GM10266 (cell line): Measurements from ENCODE around the gene EIF3B.
"Not testable (repeated sequence)": the region's sequence is repeated elsewhere in the genome, so short reads cannot be mapped to it uniquely, and the experiment has no call there.

Experiments used
- DNase-seq: peaks from one replicate; pipeline ENCODE4 v3.0.0; 2012; ENCODE audit errors: extremely low spot score
- TF ChIP-seq, protein P1 (sequence below): IDR thresholded peaks from 2 replicates; pipeline ENCODE4 v1.5.1; 2012; ENCODE audit warnings: mild to moderate bottlenecking, low read depth; ENCODE audit not compliant: control insufficient read depth, insufficient read depth; ENCODE audit errors: missing control alignments

EIF3B gene

DNA sequence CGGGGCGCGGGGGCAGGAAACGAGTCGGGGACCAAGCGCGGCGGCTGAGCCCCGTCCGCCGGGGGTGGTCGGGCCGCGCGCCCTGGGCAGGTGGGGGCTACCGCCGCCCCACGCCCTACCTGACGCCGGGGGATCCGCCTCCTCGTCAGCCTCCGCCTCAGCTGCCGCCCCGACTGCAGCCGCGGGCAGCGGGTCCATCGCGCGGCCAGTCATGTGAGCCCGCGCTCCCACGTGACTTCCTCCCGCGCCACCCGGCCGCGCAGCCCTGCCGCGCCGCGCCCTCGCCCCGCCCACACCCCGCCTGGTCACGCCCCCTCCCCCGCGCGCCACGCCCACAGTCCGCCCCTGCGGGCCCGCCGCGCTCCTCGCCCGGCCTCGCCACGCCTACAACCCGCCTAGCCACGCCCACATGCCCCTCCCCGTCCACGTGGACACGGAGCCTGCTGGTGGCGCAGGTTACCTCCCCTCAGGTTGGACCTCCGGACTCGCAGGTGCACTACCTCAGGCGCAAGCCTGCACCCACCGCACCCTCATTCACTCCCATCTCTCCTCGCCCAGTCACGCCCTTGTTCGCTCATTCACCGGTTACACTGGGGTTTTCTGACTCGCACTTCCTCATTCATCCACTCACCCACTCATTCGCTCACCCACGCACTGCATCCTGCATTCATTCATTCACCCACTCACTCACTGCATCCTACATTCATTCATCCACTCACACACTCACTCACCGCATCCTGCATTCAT lies 40.2 kb upstream of the EIF3B start, which contains the start of gene SNX8:
Gene SNX8 (minus strand): TSS at position 233 of the 747 bp plus-strand sequence. CDS start 20 bp downstream, at position 213.
- TF ChIP-seq, protein P1, sequence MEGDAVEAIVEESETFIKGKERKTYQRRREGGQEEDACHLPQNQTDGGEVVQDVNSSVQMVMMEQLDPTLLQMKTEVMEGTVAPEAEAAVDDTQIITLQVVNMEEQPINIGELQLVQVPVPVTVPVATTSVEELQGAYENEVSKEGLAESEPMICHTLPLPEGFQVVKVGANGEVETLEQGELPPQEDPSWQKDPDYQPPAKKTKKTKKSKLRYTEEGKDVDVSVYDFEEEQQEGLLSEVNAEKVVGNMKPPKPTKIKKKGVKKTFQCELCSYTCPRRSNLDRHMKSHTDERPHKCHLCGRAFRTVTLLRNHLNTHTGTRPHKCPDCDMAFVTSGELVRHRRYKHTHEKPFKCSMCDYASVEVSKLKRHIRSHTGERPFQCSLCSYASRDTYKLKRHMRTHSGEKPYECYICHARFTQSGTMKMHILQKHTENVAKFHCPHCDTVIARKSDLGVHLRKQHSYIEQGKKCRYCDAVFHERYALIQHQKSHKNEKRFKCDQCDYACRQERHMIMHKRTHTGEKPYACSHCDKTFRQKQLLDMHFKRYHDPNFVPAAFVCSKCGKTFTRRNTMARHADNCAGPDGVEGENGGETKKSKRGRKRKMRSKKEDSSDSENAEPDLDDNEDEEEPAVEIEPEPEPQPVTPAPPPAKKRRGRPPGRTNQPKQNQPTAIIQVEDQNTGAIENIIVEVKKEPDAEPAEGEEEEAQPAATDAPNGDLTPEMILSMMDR: no peak
- DNase-seq: peak; percentile 99

DNA sequence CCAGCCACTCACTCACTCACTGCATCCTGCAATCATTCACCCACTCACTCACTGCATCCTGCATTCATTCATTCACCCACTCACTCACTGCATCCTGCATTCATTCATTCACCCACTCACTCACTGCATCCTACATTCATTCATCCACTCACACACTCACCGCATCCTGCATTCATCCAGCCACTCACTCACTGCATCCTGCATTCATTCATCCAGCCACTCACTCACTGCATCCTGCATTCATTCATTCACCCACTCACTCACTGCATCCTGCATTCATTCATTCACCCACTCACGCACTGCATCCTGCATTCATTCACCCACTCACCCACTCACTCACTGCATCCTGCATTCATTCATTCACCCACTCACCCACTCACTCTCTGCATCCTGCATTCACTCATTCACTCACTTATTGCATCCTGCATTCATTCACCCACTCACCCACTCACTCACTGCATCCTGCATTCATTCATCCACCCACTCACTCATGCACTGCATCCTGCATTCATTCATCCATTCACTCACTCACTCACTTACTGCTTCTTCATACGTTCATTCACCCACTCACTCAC lies 39.6 kb upstream of the EIF3B start:
- DNase-seq: not testable (repeated sequence)

DNA sequence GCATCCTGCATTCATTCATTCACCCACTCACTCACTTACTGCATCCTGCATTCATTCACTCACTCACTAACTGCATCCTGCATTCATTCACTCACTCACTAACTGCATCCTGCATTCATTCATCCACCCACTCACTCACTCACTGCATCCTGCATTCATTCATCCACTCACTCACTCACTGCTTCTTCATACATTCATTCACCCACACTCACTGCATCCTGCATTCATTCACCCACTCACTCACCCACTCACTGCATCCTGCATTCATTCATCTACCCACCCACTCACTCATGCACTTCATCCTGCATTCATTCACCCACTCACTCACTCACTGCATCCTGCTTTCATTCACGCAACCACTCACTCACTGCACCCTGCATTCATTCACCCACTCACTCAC lies 38.8 kb upstream of the EIF3B start:
- TF ChIP-seq, protein P1: no peak
- no peak for DNase-seq

DNA sequence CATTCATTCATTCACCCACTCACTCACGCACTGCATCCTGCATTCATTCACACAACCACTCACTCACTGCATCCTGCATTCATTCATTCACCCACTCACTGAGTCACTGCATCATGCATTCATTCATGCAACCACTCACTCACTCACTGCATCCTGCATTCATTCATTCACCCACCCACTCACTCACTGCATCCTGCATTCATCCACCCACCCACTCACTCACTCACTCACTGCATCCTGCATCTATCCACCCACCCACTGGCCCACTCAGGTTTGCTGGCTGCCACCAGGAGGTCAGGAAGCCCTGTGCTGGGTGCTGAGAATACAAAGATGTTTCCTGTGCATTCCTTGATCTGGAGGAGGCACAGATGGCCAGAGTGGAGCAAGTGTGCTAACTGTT lies 38.0 kb upstream of the EIF3B start:
- TF ChIP-seq, protein P1: no peak
- no peak for DNase-seq

GRCh38 chr7:2317556-2318293 lies 36.9 kb upstream of the EIF3B start:
- no peak for DNase-seq
- TF ChIP-seq, protein P1: no peak

GRCh38 chr7:2321020-2321419 lies 33.6 kb upstream of the EIF3B start:
- TF ChIP-seq, protein P1: no peak
- DNase-seq: no peak

GRCh38 chr7:2325162-2325561 lies 29.5 kb upstream of the EIF3B start:
- no peak for DNase-seq
- TF ChIP-seq, protein P1: no peak
